ENCODE measurements around the gene SPRYD4.
A peak's percentile ranks its signal among the peaks of the same experiment; 100 is the strongest.
"Not testable (repeated sequence)": the region's sequence is repeated elsewhere in the genome, so short reads cannot be mapped to it uniquely, and the experiment has no call there.

Gene SPRYD4

DNA sequence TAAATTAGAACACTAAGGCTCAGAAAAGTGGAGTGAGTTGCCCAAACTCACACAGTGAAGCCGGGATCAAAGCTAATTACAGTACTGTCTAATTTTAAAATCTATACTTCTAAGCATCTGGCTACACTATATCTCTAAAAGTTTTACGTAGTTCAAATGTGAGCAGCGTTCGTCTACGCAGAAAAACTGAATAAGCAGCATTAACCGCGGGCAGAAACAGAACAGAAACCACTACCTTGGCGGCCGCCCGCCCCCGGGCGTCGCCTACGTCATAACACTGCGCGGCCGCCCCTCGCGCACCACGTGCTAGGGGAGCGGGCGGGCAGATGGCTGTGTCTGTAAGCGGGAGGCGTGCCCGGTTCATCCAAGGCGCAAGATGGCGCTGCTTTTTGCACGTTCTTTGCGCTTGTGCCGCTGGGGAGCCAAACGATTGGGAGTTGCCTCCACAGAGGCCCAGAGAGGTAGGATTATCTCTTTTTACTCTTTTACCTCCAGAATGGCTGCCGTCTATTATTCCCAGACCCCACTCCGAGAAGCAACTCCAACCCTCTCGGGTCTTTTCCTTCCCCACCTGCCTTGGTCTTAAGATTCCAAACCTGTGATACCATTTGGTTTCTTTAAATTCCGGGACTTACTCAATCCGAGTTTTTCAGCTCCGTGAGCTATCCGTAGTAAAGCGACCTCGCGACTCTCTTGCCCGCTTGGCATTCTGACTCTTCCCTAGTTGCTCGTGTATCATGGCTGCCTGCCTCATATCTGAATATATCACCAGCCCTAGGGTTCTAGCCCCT lies at the start of gene SPRYD4:
SPRYD4 (plus strand) TSS at position 363 of the 791 bp plus-strand sequence; CDS start at position 377, 14 bp downstream.
- peak; percentile 94 for DNase-seq

GRCh38 chr12:56420411-56420810 lies 48.0 kb upstream of the SPRYD4 start:
- DNase-seq, result no peak

DNA sequence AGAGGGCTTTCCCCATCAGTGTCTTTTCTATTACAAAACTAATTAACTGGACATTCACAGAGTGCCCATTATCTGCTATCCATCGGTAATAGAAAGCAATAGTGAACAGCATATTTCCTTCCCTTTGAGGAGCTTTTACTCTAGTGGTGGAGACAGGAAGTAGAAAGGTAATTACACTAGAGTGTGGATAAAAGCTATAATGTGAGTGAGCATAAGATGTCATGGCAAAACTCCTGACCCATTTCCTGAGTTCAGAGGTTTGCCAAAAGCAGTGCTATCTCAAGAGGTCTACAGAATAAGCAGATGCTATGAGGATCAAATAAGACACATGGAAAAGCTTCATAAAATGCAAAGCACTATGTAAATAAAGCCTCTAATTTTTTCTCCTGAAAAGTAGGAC lies 43.2 kb upstream of the SPRYD4 start:
- DNase-seq, result no peak

DNA sequence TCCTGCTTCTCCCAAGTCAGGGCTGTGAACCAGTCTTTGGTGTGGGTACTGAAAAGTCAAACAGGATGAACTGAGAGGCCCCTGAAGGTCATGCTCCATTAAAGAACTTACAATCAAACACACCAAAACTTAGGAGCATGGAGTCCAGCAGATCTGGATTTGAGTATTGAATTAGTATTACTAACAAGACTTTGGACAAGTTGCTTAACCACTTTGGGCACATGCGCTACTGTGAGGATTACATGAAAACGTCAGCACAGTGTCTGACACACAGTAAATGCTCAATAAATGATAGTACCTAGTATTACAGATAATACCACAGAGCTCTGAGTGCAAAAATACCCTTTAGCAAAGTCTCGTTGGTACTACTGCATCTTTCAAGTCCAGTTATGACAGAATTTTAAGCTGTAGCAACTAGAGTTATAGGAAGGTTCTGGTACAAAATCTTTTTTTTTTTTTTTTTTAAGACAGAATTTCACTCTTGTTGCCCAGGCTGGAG lies 42.4 kb upstream of the SPRYD4 start:
- DNase-seq, result no peak

DNA sequence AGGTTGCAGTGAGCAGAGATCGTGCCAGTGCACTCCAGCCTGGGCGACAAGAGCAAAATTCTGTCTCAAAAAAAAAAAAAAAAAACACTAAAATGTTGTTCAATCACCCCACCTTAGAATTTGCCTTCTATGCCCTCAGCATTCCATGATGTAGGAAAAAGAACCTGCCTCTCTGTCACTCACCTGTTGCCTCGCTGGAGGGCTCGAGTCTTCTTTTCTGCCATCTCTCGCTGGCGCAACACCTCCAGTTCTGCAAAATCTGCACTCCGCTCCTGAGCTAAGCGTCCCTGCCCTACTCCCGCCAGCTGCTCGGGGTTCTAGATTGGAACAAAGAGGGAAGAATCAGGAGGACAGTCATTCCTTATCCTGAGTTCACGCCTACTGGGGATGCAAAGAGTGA lies 37.1 kb upstream of the SPRYD4 start:
- no peak for DNase-seq

- no peak for DNase-seq
These were observed 36.5 kb upstream of the SPRYD4 start for GRCh38 chr12:56431850-56432249.

GRCh38 chr12:56434828-56435227 lies 33.5 kb upstream of the SPRYD4 start:
- no peak for DNase-seq

- DNase-seq, result no peak
These were observed 30.8 kb upstream of the SPRYD4 start for GRCh38 chr12:56437430-56438176.

DNA sequence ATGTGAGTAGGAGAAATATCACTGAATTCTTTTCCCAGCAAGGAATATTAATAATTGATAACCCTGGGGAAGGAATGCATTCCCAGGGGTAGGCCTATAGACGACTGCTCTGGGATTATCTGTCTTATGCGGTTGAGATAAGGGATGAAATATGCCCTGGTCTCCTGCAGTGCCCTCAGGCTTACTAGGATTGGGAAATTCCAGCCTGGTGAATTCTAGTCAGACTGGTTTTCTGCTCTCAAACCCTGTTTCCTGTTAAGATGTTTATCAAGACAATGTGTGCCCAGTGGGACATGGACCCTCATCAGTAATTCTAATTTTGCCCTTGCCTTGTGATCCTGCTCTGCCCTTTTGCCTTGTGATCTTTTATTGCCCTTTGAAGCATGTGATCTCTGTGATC lies 25.2 kb upstream of the SPRYD4 start:
- DNase-seq, result not testable (repeated sequence)

DNA sequence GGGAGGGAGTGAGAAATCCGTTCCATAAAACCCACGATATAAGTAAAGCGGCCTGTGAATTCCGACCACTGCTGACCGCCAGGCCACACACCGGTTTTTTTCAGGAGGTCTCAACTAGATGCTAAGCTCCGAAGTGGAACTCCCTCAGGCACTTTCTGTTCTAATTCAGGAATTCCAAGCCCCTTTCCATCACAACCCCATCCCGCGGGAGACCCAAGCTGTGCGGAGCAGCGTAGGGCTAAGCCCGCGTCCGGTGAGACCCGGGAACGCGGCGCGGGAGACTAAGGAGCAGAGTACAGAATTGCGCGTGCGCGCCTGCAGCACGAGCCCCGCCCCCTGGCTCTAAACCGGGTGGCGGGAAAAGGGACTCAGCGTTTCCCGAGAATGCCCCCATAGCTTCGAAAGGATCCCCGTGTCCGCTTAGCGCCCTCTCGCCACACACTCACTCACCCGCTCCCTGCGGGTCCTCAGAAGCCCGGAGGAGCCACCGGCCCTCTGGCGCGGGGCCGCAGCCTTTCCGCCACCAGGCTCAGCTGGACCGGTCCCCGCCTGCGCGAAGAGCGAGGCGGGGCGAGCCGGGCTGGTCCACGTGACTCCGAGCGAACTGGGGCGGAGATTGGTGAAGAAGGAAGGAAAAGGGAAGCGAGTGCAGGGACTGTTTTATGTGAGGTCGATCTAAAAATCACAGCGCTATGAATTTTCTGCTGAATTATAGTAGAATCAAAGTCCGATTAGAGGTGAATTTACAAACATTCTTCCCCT lies 19.3 kb upstream of the SPRYD4 start, which contains the start of gene TIMELESS:
TIMELESS (minus strand) TSS at position 567 of the 762 bp plus-strand sequence. CDS start 15,256 bp downstream, outside the sequence.
- peak; percentile 87 for DNase-seq

DNA sequence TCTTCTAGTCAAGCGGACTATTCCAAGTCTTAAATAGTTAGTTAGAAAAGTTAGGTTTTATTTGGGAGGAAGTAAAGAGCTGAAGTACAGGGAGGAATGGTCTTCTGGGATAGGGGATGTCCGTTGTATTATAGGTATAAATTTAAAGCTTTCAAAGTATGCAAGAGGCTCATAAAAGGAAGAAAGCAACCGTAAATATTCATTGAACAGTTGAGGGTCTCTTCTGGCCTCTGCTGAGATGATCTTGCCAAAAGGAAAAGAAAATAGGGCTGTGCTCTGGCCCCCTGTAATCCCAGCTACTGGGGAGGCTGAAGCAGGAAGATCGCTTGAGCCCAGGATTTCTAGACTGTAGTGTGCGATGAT lies 18.8 kb upstream of the SPRYD4 start:
- DNase-seq, result no peak

- DNase-seq, result no peak
These were observed 18.1 kb upstream of the SPRYD4 start for GRCh38 chr12:56450241-56450640.

DNA sequence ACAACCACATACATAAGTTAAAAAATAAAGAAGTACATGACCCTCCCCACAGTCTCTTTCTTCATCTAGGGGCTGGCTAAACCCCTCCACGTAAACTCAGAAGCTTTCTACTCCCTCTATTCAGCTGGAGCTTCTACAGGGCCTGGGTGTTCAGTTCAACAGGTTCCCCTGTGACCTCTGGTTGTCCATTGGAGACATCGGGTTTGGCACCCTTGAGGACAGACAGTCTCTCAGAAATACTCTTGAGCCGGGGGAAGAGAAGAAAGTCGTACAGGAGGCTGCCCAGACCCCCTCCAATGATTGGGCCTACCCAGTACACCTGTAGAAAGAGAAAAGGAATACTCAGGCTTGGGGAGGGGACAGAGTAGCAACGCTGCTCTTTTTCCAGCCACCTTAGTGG lies 17.2 kb upstream of the SPRYD4 start:
- no peak for DNase-seq

DNA sequence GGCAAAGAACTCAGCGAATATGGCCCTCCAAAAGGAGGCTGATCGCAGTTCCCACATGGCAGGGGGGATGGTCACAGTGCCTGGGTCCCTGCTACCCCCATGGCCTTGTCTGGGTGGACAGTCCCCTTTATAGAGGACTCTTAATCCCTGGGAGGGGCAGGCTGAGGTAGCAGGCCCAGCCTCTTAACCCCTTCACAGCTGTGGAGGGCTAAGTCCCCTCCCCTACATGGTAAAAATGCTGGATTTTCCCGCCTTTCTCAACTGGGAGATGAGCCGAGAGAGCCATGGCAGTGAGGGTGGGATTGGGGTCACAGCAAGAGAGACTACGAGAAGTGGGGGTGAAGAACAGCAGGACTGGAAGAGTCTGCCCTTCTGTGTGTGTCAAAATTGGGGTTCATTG lies 13.8 kb upstream of the SPRYD4 start, which contains the start of gene MIP:
MIP (minus strand) TSS at position 101 of the 400 bp plus-strand sequence; CDS start at position 57, 44 bp downstream.
- DNase-seq, result no peak

- no peak for DNase-seq
These were observed 10.6 kb upstream of the SPRYD4 start for GRCh38 chr12:56457817-56458216.

- DNase-seq, result no peak
These were observed 6.9 kb upstream of the SPRYD4 start for GRCh38 chr12:56461235-56462159.

DNA sequence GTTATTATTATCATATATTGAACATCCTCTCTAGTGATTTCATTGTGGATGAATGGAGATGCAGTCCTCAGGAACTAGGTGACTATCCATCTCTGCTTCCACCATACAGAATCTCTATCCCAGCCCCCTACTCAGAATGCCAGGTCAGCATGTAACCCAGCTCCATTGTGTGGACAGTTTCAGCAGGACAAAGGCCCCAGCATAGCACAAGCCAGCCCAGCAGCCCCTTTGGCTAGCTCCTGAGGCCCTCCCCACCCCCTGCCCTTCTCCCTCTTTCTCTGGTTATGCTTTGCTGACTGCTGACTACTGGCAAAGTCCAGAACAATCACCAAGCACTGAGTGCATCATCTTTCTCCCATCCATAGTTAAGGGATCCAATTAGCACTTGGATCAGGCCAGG lies 5.8 kb upstream of the SPRYD4 start:
- no peak for DNase-seq

DNA sequence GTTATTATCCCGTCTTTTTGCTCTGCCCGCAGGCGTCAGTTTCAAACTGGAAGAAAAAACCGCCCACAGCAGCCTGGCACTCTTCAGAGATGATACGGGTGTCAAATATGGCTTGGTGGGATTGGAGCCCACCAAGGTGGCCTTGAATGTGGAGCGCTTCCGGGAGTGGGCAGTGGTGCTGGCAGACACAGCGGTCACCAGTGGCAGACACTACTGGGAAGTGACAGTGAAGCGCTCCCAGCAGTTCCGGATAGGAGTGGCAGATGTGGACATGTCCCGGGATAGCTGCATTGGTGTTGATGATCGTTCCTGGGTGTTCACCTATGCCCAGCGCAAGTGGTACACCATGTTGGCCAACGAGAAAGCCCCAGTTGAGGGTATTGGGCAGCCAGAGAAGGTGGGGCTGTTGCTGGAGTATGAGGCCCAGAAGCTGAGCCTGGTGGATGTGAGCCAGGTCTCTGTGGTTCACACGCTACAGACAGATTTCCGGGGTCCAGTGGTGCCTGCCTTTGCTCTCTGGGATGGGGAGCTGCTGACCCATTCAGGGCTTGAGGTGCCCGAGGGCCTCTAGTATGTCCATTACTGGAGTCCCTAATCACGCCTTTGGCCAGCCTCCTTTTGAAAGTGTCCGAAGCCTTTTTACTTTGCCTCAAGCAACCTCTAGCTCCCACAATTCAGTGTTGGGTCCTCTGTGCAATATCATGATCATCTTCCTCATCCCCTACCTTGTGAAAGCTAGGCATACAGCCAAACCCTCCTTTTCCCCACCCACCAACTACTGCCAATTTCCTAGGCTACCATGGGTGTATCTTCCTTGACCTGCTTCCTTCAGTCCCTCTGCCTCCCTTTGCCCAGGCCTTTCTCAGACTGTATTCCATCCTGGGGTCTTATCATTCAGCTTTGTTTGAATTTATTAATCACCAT lies 891 bp downstream of the SPRYD4 start:
- peak; percentile 11 for DNase-seq

DNA sequence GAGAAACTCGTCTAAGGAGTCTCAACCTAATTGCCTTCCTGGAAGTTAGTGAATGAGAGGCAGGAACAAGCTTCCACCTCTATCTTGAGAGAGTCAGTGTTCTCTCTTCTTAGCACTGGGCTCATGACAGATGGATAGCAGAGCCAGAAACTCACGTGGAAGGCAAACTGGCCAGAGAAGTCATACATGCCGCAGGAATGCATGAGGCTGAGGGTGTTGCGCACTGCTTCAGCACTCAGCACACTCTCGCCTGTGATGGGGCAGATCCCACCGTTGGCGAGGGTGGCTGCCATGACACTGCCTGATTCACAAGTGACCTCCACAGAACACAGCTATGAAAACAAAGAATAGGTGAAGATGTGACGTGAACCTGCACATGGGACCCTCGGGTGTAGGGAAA lies 6.0 kb downstream of the SPRYD4 start:
- no peak for DNase-seq

- DNase-seq, result no peak
These were observed 7.8 kb downstream of the SPRYD4 start for GRCh38 chr12:56476143-56476542.

GRCh38 chr12:56476972-56477432 lies 8.6 kb downstream of the SPRYD4 start:
- DNase-seq, result no peak
